ENCODE data around the gene PCGF3. TPM values are rescaled to one million over a fixed set of nuclear protein-coding genes. Genes with fewer than 3 reads are reported as not detected.
"Not testable (repeated sequence)": the region's sequence is repeated elsewhere in the genome, so short reads cannot be mapped to it uniquely, and the experiment has no call there.

The PCGF3 gene
- total and polyA plus RNA-seq, 10 of the 15 experiments (the other 5 are each of a cell fraction or from before 2014, with no cell fraction given) = 2.2 to 43.8 (median 15.9) TPM

DNA sequence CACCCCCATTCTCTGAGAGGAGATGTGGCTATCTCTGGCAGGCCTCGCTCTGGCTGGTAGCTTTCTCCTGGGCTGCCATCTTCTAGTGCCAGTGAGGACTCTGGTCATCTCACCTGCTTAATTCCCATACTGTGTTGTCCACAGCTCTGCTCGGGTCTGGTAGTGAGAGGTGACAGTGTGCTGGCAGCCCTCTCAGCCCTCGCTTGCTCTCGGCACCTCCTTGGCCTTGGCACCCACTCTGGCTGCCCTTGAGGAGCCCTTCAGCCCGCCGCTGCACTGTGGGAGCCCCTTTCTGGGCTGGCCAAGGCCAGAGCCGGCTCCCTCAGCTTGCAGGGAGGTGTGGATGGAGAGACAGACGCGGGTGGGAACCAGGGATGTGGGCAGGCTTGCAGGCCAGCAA lies 67.6 kb downstream of the PCGF3 start:
- intact Hi-C loops (cut with micrococcal nuclease; ENCODE audit: unreplicated experiment) (no loop called here), in situ Hi-C loops (cut with MboI) (no loop called here)
- POLR2A ChIA-PET = interaction anchor here (0.6 kb wide), 1 partner anchor 10 kb away, joined by 3 read pairs; no protein-coding TSS in a partner anchor
- SMC1A ChIA-PET (ENCODE audit: uncharacterized antibody, unreplicated experiment) = no interaction called here
- Histone ChIP-seq H3K4me2 (ENCODE audit: control insufficient read depth, insufficient read depth) (no peak overlapping the region), H2AFZ (ENCODE audit: control insufficient read depth, low read depth, low read length) (no peak overlapping the region), H3K79me2 (ENCODE audit: control insufficient read depth, insufficient read depth, low read length) (peaks cover 39% of the 10 kb centered on the region), H3K9me3 (replicated peaks; ENCODE audit: control insufficient read depth, insufficient read depth, low read length) (no peaks in the 10 kb centered on the region), H3K9ac (ENCODE audit: control insufficient read depth, insufficient read depth, low read length) (no peak overlapping the region), H3K27me3 (replicated peaks in 1 of 2; ENCODE audit: control insufficient read depth in 2 of 2, insufficient read depth in 2 of 2, low read length in 1 of 2) (no peaks in the 10 kb centered on the region), H3K27ac (ENCODE audit: control insufficient read depth, insufficient read depth) (no peak overlapping the region), H3K4me1 (ENCODE audit: control insufficient read depth, insufficient read depth, low read length) (no peaks in the 10 kb centered on the region), H3K4me3 (no peak overlapping the region), H4K20me1 (ENCODE audit: control insufficient read depth, insufficient read depth) (no peaks in the 10 kb centered on the region), H3K36me3 (ENCODE audit: control insufficient read depth in 2 of 2, insufficient read depth in 2 of 2, low read length in 1 of 2) (peaks cover 14 to 47% of the 10 kb centered on the region in 2 experiments)
- FAIRE-seq = no peak
- CTCF ChIA-PET = no interaction called here
- BruUV-seq (replicated peaks) = no TSS peak
- 90% methylated on average over 9 of the region's 9 CpGs for WGBS (ENCODE audit: insufficient coverage, insufficient replicate concordance, low lambda C conversion rate, missing lambda C conversion rate)
- RAD21 ChIA-PET (ENCODE audit: unreplicated experiment) = no interaction called here
- ATAC-seq = no peak
- TF ChIP-seq PAX5 (IDR thresholded peaks at IDR 0.05; ENCODE audit: borderline replicate concordance, low read depth, low read length) (no peak), EGR1 (IDR thresholded peaks at IDR 0.05; ENCODE audit: borderline replicate concordance in 1 of 2, low read depth in 2 of 2, low read length in 2 of 2) (no peak), STAT3 (IDR thresholded peaks at IDR 0.05; ENCODE audit: low read depth, low read length) (no peak), SIN3A (IDR thresholded peaks at IDR 0.05; ENCODE audit: low read depth, low read length) (no peak), ZSCAN29 (IDR thresholded peaks at IDR 0.05) (no peak), EED (IDR thresholded peaks at IDR 0.05; ENCODE audit: low read depth) (no peak), MEF2B (IDR thresholded peaks at IDR 0.05; ENCODE audit: partially characterized antibody, poor library complexity, severe bottlenecking) (no peak)
- DNase-seq (ENCODE audit: low read depth, low spot score) = no peak

DNA sequence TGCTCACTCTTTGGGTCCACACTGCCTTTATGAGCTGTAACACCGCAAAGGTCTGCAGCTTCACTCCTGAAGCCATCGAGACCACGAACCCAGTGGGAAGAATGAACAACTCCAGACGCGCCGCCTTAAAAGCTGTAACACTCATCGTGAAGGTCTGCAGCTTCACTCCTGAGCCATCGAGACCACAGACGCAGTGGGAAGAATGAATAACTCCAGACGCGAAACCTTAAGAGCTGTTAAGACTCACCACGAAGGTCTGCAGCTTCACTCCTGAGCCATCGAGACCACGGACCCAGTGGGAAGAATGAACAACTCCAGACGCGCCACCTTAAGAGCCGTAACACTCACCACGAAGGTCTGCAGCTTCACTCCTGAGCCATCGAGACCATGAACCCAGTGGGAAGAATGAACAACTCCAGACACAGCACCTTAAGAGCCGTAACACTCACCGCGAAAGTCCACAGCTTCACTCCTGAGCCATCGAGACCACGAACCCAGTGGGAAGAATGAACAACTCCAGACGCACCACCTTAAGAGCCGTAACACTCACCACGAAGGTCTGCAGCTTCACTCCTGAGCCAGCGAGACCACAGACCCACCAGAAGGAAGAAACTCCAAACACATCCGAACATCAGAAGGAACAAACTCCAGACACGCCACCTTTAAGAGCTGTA lies 68.9 kb downstream of the PCGF3 start:
- H3K4me1 ChIP-seq (ENCODE audit: control insufficient read depth, insufficient read depth, low read length); in situ Hi-C loops (cut with MboI); H3K9ac ChIP-seq (ENCODE audit: control insufficient read depth, insufficient read depth, low read length); BruUV-seq (replicated peaks); SMC1A ChIA-PET (ENCODE audit: uncharacterized antibody, unreplicated experiment); H3K4me3 ChIP-seq; H3K27me3 ChIP-seq (replicated peaks in 1 of 2; ENCODE audit: control insufficient read depth in 2 of 2, insufficient read depth in 2 of 2, low read length in 1 of 2); H3K27ac ChIP-seq (ENCODE audit: control insufficient read depth, insufficient read depth); POLR2A ChIA-PET; H2AFZ ChIP-seq (ENCODE audit: control insufficient read depth, low read depth, low read length); DNase-seq (ENCODE audit: low read depth, low spot score); H3K9me3 ChIP-seq (replicated peaks; ENCODE audit: control insufficient read depth, insufficient read depth, low read length); ATAC-seq; FAIRE-seq; intact Hi-C loops (cut with micrococcal nuclease; ENCODE audit: unreplicated experiment); H3K4me2 ChIP-seq (ENCODE audit: control insufficient read depth, insufficient read depth); H4K20me1 ChIP-seq (ENCODE audit: control insufficient read depth, insufficient read depth): not testable (repeated sequence)
- CTCF ChIA-PET = interaction anchor here (0.7 to 1.5 kb wide), 2 partner anchors 213 to 262 kb away, joined by 3 to 5 read pairs; no protein-coding TSS in a partner anchor
- RAD21 ChIA-PET (ENCODE audit: unreplicated experiment) = interaction anchor here (0.7 kb wide), 1 partner anchor 98 kb away, joined by 3 read pairs; no protein-coding TSS in a partner anchor
- Histone ChIP-seq H3K36me3 (ENCODE audit: control insufficient read depth in 2 of 2, insufficient read depth in 2 of 2, low read length in 1 of 2) (peaks cover 9 to 51% of the 10 kb centered on the region in 2 experiments), H3K79me2 (ENCODE audit: control insufficient read depth, insufficient read depth, low read length) (peaks cover 48% of the 10 kb centered on the region)
- 98% methylated on average over 30 of the region's 30 CpGs for WGBS (ENCODE audit: insufficient coverage, insufficient replicate concordance, low lambda C conversion rate, missing lambda C conversion rate)

DNA sequence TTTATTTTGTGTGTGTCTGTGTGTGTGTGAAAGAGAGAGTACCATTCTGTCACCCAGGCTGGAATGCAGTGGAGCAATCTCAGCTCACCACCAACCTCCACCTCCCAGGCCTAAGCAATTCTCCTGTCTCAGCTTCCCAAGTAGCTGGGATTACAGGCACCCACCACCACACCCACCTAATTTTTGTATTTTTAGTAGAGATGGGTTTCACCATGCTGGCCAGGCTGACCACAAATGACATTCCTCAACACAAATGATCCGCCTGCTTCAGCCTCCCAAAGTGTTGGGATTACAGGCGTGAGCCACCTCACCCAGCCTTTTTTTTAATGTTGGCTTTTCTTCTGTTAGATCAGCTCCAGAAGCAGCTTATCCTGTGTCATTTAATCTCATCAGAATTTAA lies 69.9 kb downstream of the PCGF3 start:
- FAIRE-seq = not testable (repeated sequence)
- WGBS (ENCODE audit: insufficient coverage, insufficient replicate concordance, low lambda C conversion rate, missing lambda C conversion rate) = 97% methylated on average over 2 of the region's 2 CpGs
- SMC1A ChIA-PET (ENCODE audit: uncharacterized antibody, unreplicated experiment) = interaction anchor here (1.1 kb wide), 1 partner anchor 18 kb away, joined by 3 read pairs; no protein-coding TSS in a partner anchor

More for the DNA sequence above, 69.9 kb downstream of the PCGF3 start:
- H3K9me3 ChIP-seq (replicated peaks; ENCODE audit: control insufficient read depth, insufficient read depth, low read length); H3K27me3 ChIP-seq (replicated peaks in 1 of 2; ENCODE audit: control insufficient read depth in 2 of 2, insufficient read depth in 2 of 2, low read length in 1 of 2); in situ Hi-C loops (cut with MboI); intact Hi-C loops (cut with micrococcal nuclease; ENCODE audit: unreplicated experiment); BruUV-seq (replicated peaks); H3K4me3 ChIP-seq; DNase-seq (ENCODE audit: low read depth, low spot score); POLR2A ChIA-PET; H3K4me1 ChIP-seq (ENCODE audit: control insufficient read depth, insufficient read depth, low read length); H2AFZ ChIP-seq (ENCODE audit: control insufficient read depth, low read depth, low read length); H3K4me2 ChIP-seq (ENCODE audit: control insufficient read depth, insufficient read depth); ATAC-seq; RAD21 ChIA-PET (ENCODE audit: unreplicated experiment); H4K20me1 ChIP-seq (ENCODE audit: control insufficient read depth, insufficient read depth); H3K27ac ChIP-seq (ENCODE audit: control insufficient read depth, insufficient read depth); H3K9ac ChIP-seq (ENCODE audit: control insufficient read depth, insufficient read depth, low read length): not testable (repeated sequence)
- CTCF ChIA-PET = interaction anchor here (1.5 kb wide), 1 partner anchor 212 kb away, joined by 3 read pairs; no protein-coding TSS in a partner anchor
- Histone ChIP-seq H3K79me2 (ENCODE audit: control insufficient read depth, insufficient read depth, low read length) (peaks cover 54% of the 10 kb centered on the region), H3K36me3 (ENCODE audit: control insufficient read depth in 2 of 2, insufficient read depth in 2 of 2, low read length in 1 of 2) (peaks cover 5 to 47% of the 10 kb centered on the region in 2 experiments)

Measured in GM12878 (cell line).